ENCODE data around the gene ABLIM2. TPM values are rescaled to one million over a fixed set of nuclear protein-coding genes. Genes with fewer than 3 reads are reported as not detected.

ABLIM2 gene
- total RNA-seq, 1 experiment from 2014 or later: 1.0 TPM

GRCh38 chr4:8001564-8002355, 156.9 kb downstream of the ABLIM2 start:
- Mint-ChIP-seq H3K4me1 (peaks cover 10 to 16% of the 10 kb centered on the region in 2 experiments), H3K36me3 (ENCODE audit: insufficient read depth in 1 of 3, low read depth in 3 of 3) (no peaks in the 10 kb centered on the region; a peak in 1 of 7 replicates), H3K4me3 (no peak overlapping the region), H3K27ac (no peak overlapping the region; a peak in 1 of 7 replicates), H3K27me3 (ENCODE audit: low read depth) (no peaks in the 10 kb centered on the region; the same call in 1 of the 2 replicates), H3K9me3 (no peaks in the 10 kb centered on the region; a peak in 1 of 5 replicates)
- Histone ChIP-seq H3K56ac (ENCODE audit: insufficient read length, low read depth, low read length) (no peak overlapping the region), H4K5ac (ENCODE audit: insufficient read length, low read depth, low read length) (no peak overlapping the region), H3K9me3 (ENCODE audit: control insufficient read depth, low read depth, low read length) (no peaks in the 10 kb centered on the region), H2BK20ac (ENCODE audit: low read depth, low read length, poor library complexity, severe bottlenecking) (no peak overlapping the region), H3K23ac (ENCODE audit: insufficient read length, low read depth, low read length) (no peak overlapping the region), H3K79me2 (ENCODE audit: insufficient read depth, low read length) (no peaks in the 10 kb centered on the region), H4K20me1 (ENCODE audit: control insufficient read depth, insufficient read depth, insufficient read length) (no peaks in the 10 kb centered on the region), H4K91ac (ENCODE audit: insufficient read length, low read depth, low read length) (no peak overlapping the region), H4K8ac (replicated peaks; ENCODE audit: insufficient read length, low read depth, low read length) (no peak overlapping the region), H3K23me2 (ENCODE audit: insufficient read length, low read depth, low read length, poor library complexity, severe bottlenecking) (no peaks in the 10 kb centered on the region), H2BK5ac (ENCODE audit: insufficient read length, low read length) (no peak overlapping the region), H3K9ac (ENCODE audit: extremely low read depth, insufficient read length, low read length) (no peak overlapping the region), H3K18ac (ENCODE audit: insufficient read length, low read depth, low read length) (no peak overlapping the region), H2BK120ac (ENCODE audit: low read depth, low read length, poor library complexity, severe bottlenecking) (no peak overlapping the region), H2AFZ (ENCODE audit: low read length) (no peak overlapping the region), H3T11ph (ENCODE audit: low read length) (no peak overlapping the region), H3K4me1 (ENCODE audit: insufficient read depth, low read length) (no peaks in the 10 kb centered on the region), H3K4me2 (ENCODE audit: insufficient read depth, insufficient read length, low read length) (no peak overlapping the region), H2BK15ac (ENCODE audit: low read depth, low read length) (no peak overlapping the region), H3K14ac (ENCODE audit: insufficient read depth, low read length) (no peak overlapping the region; the same call in 1 of the 2 replicates), H3K79me1 (ENCODE audit: insufficient read depth, low read depth, low read length, poor library complexity, severe bottlenecking) (no peaks in the 10 kb centered on the region), H2BK12ac (ENCODE audit: insufficient read length, low read depth, low read length) (no peak overlapping the region), H3K27me3 (ENCODE audit: insufficient read depth, low read length) (no peaks in the 10 kb centered on the region), H2AK5ac (ENCODE audit: insufficient read length, low read length) (no peak overlapping the region), H3K4ac (ENCODE audit: low read depth, low read length) (no peak overlapping the region), H3K27ac (ENCODE audit: insufficient read length, low read depth, low read length) (no peak overlapping the region)
- DNase-seq: no peak
- WGBS (ENCODE audit: extremely low coverage, insufficient read length, low lambda C conversion rate): no CpG with 5 or more reads among the region's 15 CpGs
- no peak for TF ChIP-seq CTCF (conservative IDR thresholded peaks at IDR 0.05)
